GM18502 (cell line): ENCODE measurements around the gene P2RY14.

Experiments
- ATAC-seq: cut with Tn5 transposase; IDR thresholded peaks from one replicate; pipeline ENCODE4 v1.9.1; 2021; ENCODE audit warnings: mild to moderate bottlenecking; ENCODE audit not compliant: unreplicated experiment, poor library complexity

The P2RY14 gene

GRCh38 chr3:151219056-151219455 is 59.3 kb downstream of the P2RY14 start:
- ATAC-seq = no peak

GRCh38 chr3:151218136-151218535 is 60.2 kb downstream of the P2RY14 start:
- ATAC-seq = no peak

- ATAC-seq = no peak
Measured at GRCh38 chr3:151216641-151217607, 61.4 kb downstream of the P2RY14 start.

- ATAC-seq = no peak
Measured at GRCh38 chr3:151214459-151214858, 63.9 kb downstream of the P2RY14 start.

GRCh38 chr3:151213881-151214280 is 64.5 kb downstream of the P2RY14 start:
- no peak for ATAC-seq

- no peak for ATAC-seq
Measured at GRCh38 chr3:151213151-151213550, 65.2 kb downstream of the P2RY14 start.

GRCh38 chr3:151210676-151211381 is 67.5 kb downstream of the P2RY14 start:
- peak; percentile 72 for ATAC-seq

GRCh38 chr3:151209654-151210053 is 68.7 kb downstream of the P2RY14 start:
- ATAC-seq = no peak

GRCh38 chr3:151206201-151206600 is 72.1 kb downstream of the P2RY14 start:
- ATAC-seq = no peak

- ATAC-seq = no peak
Measured at GRCh38 chr3:151205482-151205881, 72.9 kb downstream of the P2RY14 start.

GRCh38 chr3:151204530-151205402 is 73.6 kb downstream of the P2RY14 start:
- ATAC-seq = no peak

GRCh38 chr3:151203051-151203420 is 75.3 kb downstream of the P2RY14 start, which contains the start of gene GPR171:
TSS of gene GPR171 (minus strand) at chr3:151203216. CDS start at chr3:151199386, 3,830 bp downstream.
- ATAC-seq = peak; percentile 91

- ATAC-seq = no peak
Measured at GRCh38 chr3:151201051-151201730, 77.2 kb downstream of the P2RY14 start.

GRCh38 chr3:151200586-151200985 is 77.8 kb downstream of the P2RY14 start:
- ATAC-seq = no peak

GRCh38 chr3:151199554-151200438 is 78.5 kb downstream of the P2RY14 start:
- ATAC-seq = no peak

- no peak for ATAC-seq
Measured at GRCh38 chr3:151198849-151199248, 79.5 kb downstream of the P2RY14 start.

- ATAC-seq = no peak
Measured at GRCh38 chr3:151197981-151198767, 80.2 kb downstream of the P2RY14 start.

GRCh38 chr3:151197228-151197627 is 81.1 kb downstream of the P2RY14 start:
- no peak for ATAC-seq
